ENCODE results near the gene KLHL29.

KLHL29 gene

DNA sequence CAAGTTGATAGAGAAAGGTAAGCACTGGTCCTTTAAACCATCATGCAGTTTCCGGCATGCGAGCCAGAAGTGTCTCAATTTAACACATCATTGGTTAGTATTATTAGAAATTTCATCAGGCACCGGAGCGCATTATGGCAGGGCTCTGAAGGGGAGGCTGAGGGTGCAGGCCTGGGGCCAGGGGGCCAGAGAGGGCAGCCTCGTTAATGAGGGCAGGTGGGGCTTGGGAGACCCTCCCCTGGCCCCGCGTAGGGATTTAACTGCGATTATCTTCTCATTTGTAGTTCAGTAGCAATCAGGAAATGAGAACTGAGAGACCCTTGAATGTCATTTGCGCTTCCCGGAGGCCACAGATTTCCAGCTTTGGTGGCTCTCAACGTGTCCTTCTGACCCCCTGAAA lies 246.4 kb downstream of the KLHL29 start:
- no peak for DNase-seq
- Histone ChIP-seq H3K36me3 (replicated peaks; ENCODE audit: insufficient read depth, low read length) (no peaks in the 10 kb centered on the region), H3K79me2 (ENCODE audit: low read length) (no peaks in the 10 kb centered on the region), H3K4me2 (ENCODE audit: low read depth, low read length) (no peak overlapping the region), H3K9me2 (replicated peaks; ENCODE audit: insufficient read depth, low read length) (no peaks in the 10 kb centered on the region), H3K27ac (ENCODE audit: low read length) (no peak overlapping the region), H4K20me1 (ENCODE audit: insufficient read depth, low read length) (no peaks in the 10 kb centered on the region), H3K4me1 (ENCODE audit: low read length) (no peaks in the 10 kb centered on the region), H3K4me3 (ENCODE audit: low read length) (no peak overlapping the region), H3K27me3 (replicated peaks; ENCODE audit: insufficient read depth, low read length) (no peaks in the 10 kb centered on the region), H3K9me3 (replicated peaks; ENCODE audit: insufficient read depth, low read length) (no peaks in the 10 kb centered on the region), H2AFZ (ENCODE audit: low read length) (no peak overlapping the region), H3K9ac (ENCODE audit: low read length) (no peak overlapping the region), H3F3A (ENCODE audit: insufficient read depth, low read length) (no peaks in the 10 kb centered on the region)
- TF ChIP-seq, protein P1, sequence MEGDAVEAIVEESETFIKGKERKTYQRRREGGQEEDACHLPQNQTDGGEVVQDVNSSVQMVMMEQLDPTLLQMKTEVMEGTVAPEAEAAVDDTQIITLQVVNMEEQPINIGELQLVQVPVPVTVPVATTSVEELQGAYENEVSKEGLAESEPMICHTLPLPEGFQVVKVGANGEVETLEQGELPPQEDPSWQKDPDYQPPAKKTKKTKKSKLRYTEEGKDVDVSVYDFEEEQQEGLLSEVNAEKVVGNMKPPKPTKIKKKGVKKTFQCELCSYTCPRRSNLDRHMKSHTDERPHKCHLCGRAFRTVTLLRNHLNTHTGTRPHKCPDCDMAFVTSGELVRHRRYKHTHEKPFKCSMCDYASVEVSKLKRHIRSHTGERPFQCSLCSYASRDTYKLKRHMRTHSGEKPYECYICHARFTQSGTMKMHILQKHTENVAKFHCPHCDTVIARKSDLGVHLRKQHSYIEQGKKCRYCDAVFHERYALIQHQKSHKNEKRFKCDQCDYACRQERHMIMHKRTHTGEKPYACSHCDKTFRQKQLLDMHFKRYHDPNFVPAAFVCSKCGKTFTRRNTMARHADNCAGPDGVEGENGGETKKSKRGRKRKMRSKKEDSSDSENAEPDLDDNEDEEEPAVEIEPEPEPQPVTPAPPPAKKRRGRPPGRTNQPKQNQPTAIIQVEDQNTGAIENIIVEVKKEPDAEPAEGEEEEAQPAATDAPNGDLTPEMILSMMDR (IDR thresholded peaks at IDR 0.05; ENCODE audit: low read length) = no peak
- TF ChIP-seq EZH2 (optimal IDR thresholded peaks at IDR 0.05; ENCODE audit: low read depth, low read length) (no peak), EZH2phosphoT487 (IDR thresholded peaks at IDR 0.05; ENCODE audit: low read length) (no peak)

DNA sequence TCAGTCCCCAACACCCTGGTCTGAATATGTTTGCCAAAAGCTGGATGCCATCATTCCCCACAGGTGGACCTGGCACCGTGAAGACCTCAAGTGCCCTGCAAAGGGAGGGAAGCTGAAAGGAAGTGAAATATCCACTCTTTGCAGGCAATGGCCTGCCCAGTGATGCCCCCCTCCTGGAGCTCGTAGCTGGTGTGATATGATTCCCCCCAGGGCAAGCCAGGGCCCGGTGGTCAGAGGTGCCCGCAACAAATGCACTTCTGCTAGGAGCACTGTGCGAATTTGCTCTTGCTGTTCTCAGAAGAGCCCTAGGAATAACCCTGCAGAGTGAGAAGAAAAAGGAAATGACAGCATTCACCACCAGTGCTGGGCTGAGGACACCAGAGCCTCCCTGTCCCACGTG lies 247.4 kb downstream of the KLHL29 start:
- no peak overlapping the region for H2AFZ ChIP-seq (ENCODE audit: low read length)
- no peaks in the 10 kb centered on the region for H3K9me2 ChIP-seq (replicated peaks; ENCODE audit: insufficient read depth, low read length)
- H3K9ac ChIP-seq (ENCODE audit: low read length) = no peak overlapping the region
- no peak overlapping the region for H3K4me2 ChIP-seq (ENCODE audit: low read depth, low read length)
- no peak overlapping the region for H3K27ac ChIP-seq (ENCODE audit: low read length)
- no peaks in the 10 kb centered on the region for H4K20me1 ChIP-seq (ENCODE audit: insufficient read depth, low read length)
- no peak overlapping the region for H3K4me3 ChIP-seq (ENCODE audit: low read length)
- H3K36me3 ChIP-seq (replicated peaks; ENCODE audit: insufficient read depth, low read length) = no peaks in the 10 kb centered on the region
- no peak for TF ChIP-seq EZH2 (optimal IDR thresholded peaks at IDR 0.05; ENCODE audit: low read depth, low read length)
- no peak for TF ChIP-seq EZH2phosphoT487 (IDR thresholded peaks at IDR 0.05; ENCODE audit: low read length)
- TF ChIP-seq, protein P1 (IDR thresholded peaks at IDR 0.05; ENCODE audit: low read length) = no peak
- no peak for DNase-seq
- no peaks in the 10 kb centered on the region for H3K27me3 ChIP-seq (replicated peaks; ENCODE audit: insufficient read depth, low read length)
- H3F3A ChIP-seq (ENCODE audit: insufficient read depth, low read length) = no peaks in the 10 kb centered on the region
- no peaks in the 10 kb centered on the region for H3K9me3 ChIP-seq (replicated peaks; ENCODE audit: insufficient read depth, low read length)
- no peaks in the 10 kb centered on the region for H3K79me2 ChIP-seq (ENCODE audit: low read length)
- H3K4me1 ChIP-seq (ENCODE audit: low read length) = no peaks in the 10 kb centered on the region

DNA sequence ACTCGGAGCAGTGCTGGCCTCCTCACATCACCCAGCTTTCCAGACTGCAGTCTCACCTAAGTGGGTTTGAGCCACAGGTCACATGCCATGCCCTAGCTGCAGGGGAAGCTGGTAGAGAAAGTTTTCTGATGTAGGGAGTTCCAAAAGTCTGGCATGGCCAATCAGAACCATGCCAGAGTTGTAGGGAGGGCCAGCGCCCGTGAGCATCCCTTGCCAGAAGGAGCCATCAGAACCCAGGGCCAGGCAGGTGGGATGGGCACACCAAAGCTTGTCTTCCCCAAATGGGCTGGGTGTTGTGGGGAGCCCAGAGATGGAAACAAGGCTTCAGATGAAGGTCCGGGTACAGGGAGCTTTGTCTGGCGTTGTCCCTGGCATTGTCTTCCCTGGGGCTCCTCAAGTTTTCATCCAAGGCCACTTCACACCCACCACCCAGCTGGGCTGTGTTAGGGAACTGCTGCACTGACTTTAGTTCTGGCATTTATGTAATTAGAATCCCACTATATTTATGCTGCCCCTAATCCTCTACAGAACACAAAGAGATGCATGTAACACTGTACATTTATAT lies 247.9 kb downstream of the KLHL29 start:
- Histone ChIP-seq H3K4me3 (ENCODE audit: low read length) (no peak overlapping the region), H3K36me3 (replicated peaks; ENCODE audit: insufficient read depth, low read length) (no peaks in the 10 kb centered on the region), H3K79me2 (ENCODE audit: low read length) (no peaks in the 10 kb centered on the region), H3K27ac (ENCODE audit: low read length) (no peak overlapping the region), H3K4me2 (ENCODE audit: low read depth, low read length) (no peak overlapping the region), H2AFZ (ENCODE audit: low read length) (no peak overlapping the region), H3K9ac (ENCODE audit: low read length) (no peak overlapping the region), H3K9me2 (replicated peaks; ENCODE audit: insufficient read depth, low read length) (no peaks in the 10 kb centered on the region), H3F3A (ENCODE audit: insufficient read depth, low read length) (no peaks in the 10 kb centered on the region), H3K4me1 (ENCODE audit: low read length) (no peaks in the 10 kb centered on the region), H4K20me1 (ENCODE audit: insufficient read depth, low read length) (no peaks in the 10 kb centered on the region), H3K27me3 (replicated peaks; ENCODE audit: insufficient read depth, low read length) (no peaks in the 10 kb centered on the region), H3K9me3 (replicated peaks; ENCODE audit: insufficient read depth, low read length) (no peaks in the 10 kb centered on the region)
- no peak for DNase-seq
- TF ChIP-seq, protein P1 (IDR thresholded peaks at IDR 0.05; ENCODE audit: low read length) = no peak
- TF ChIP-seq EZH2 (optimal IDR thresholded peaks at IDR 0.05; ENCODE audit: low read depth, low read length) = no peak
- TF ChIP-seq EZH2phosphoT487 (IDR thresholded peaks at IDR 0.05; ENCODE audit: low read length) = no peak
